HG03439 (cell line): ENCODE results near the gene SPHK2.
"Not testable (repeated sequence)": the region's sequence is repeated elsewhere in the genome, so short reads cannot be mapped to it uniquely, and the experiment has no call there.

Experiments
- ATAC-seq: cut with Tn5 transposase; IDR thresholded peaks from one replicate; pipeline ENCODE4 v1.9.1; 2021; ENCODE audit warnings: mild to moderate bottlenecking, moderate library complexity; ENCODE audit not compliant: unreplicated experiment

SPHK2 gene

DNA sequence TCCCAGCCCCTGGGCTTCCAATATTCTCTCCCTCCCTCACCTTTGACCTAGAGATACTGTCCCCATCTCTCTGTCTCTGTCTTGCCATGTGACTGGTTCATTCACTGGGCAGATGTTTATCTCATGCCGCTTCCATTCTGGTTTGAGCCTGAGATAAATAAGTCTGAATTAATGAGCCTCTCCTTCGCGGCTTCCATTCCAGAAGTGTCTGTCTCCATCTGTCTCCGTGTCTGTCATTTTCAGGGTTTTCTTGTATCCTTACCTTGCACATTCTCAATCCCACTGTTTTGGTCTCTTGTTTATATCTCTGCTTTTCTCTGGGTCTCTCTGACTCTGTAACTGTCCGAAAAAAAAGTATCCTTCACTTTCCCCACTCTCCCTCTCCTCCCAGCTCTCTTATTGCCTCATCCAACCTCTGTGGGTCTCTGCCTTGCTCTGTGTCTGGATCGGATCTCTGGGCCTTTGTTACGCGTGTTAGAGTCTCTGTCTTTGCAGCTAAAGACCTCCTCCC lies 4.3 kb downstream of the SPHK2 start:
- ATAC-seq, result no peak

DNA sequence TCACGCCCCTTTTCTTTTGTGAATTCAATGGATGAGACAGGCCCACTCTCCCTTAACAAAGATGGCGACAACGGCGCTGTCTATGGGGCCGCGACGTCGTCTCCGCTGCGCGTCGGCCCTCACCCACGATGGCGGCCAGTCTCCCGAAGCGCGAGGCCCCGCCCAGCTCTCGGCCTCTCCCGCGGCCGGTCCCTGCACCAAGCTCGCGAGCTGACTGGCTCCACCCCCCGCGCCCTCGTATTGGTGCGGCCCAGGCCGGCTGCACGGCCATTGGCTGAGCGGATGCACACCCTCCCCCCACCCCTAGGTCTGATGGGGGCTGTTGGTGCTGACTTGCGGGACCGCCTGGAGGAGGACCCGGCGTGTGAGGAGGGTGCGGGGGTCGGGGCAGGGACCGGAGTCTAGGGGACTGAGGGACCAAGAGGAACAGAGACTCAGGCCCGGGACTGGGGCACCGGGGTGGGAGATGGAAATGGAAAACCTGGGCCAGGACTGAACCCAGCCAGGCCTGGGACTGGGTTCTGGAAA lies 4.8 kb downstream of the SPHK2 start:
- ATAC-seq, result peak; percentile 37

DNA sequence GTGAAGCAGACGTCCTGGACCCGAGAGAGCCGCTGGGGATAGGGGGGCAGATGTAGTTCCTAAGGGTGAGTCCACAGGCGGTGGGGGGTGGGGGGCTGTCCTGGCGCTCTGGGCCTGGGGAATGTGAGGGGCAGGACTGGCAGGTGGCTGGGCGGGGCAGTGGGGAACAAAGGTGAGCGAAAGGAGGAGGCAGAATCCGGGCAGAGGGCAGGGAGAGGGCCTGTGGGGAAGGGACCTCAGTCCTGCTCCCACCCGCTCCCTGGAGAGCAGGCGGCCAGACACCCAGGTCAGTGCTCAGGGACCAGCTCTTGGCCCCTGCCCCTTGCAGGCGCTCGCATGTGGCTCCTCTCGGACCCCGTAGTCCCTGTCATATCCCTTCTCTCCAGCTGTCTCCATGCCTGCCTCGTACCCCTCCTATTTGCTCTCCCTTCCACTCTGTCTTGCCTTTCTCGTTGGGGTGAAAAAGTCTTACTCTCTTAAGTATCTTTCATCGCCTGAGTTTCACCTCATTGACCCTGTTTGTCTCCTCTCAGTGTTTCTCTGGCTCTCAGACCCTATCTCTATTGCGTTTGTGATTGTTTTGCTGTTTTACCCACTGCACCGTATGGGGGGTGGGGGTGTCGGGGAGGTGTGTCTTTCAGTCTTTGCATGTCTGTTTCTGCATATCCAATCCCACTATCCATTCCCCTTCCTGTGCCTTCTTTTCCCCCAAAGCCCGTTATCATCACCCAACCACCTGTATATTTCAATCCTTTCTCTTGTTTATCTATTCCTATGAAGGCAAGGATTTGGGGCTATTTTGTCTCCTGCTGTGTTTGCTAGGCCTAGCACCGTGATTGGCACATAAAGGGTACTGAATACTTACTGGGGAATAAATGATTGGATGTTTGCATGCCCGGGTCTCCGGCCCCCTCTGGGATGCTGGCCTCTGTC lies 5.8 kb downstream of the SPHK2 start:
- no peak for ATAC-seq

DNA sequence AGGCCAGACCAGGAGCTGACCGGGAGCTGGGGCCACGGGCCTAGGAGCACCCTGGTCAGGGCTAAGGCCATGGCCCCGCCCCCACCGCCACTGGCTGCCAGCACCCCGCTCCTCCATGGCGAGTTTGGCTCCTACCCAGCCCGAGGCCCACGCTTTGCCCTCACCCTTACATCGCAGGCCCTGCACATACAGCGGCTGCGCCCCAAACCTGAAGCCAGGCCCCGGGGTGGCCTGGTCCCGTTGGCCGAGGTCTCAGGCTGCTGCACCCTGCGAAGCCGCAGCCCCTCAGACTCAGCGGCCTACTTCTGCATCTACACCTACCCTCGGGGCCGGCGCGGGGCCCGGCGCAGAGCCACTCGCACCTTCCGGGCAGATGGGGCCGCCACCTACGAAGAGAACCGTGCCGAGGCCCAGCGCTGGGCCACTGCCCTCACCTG lies 6.6 kb downstream of the SPHK2 start:
- ATAC-seq, result no peak

DNA sequence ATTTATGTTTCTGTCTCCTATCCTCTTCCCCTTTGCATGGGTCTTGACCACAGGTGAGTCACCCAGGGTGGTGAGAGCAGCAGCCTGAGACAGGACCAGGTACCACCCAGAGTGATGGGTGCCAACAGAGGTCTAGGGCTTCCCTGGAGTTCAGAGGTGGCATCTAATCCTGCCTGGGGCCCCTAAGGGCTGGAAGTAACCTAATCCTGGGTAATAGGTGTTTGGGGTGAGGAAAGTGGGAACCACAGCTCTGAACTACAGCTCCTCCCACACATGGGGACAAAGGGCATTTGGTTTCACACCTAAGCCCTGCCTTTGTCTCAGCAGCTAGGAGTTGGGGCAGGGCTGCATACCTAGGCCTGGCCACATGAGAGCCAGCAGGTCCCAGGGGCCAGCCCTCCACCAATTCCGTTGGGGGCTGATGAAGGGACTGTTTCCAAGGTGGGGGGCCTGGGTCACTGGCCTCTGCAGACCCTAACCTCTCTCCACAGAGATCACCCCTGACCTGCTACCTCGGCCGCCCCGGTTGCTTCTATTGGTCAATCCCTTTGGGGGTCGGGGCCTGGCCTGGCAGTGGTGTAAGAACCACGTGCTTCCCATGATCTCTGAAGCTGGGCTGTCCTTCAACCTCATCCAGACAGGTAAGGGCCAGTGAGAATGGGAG lies 8.0 kb downstream of the SPHK2 start:
- no peak for ATAC-seq

DNA sequence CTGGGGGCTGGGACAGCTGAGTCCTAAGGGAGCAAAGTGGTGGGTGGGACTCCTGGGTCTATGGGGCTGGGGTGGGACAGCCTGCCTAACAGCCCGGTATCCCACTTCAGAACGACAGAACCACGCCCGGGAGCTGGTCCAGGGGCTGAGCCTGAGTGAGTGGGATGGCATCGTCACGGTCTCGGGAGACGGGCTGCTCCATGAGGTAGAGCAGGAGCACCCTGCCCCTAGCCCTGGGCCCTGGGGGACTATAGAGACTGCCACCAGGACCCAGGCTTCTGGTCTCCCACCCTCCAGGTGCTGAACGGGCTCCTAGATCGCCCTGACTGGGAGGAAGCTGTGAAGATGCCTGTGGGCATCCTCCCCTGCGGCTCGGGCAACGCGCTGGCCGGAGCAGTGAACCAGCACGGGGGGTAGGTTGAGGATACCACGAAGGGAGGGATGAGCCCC lies 8.6 kb downstream of the SPHK2 start:
- ATAC-seq, result no peak

DNA sequence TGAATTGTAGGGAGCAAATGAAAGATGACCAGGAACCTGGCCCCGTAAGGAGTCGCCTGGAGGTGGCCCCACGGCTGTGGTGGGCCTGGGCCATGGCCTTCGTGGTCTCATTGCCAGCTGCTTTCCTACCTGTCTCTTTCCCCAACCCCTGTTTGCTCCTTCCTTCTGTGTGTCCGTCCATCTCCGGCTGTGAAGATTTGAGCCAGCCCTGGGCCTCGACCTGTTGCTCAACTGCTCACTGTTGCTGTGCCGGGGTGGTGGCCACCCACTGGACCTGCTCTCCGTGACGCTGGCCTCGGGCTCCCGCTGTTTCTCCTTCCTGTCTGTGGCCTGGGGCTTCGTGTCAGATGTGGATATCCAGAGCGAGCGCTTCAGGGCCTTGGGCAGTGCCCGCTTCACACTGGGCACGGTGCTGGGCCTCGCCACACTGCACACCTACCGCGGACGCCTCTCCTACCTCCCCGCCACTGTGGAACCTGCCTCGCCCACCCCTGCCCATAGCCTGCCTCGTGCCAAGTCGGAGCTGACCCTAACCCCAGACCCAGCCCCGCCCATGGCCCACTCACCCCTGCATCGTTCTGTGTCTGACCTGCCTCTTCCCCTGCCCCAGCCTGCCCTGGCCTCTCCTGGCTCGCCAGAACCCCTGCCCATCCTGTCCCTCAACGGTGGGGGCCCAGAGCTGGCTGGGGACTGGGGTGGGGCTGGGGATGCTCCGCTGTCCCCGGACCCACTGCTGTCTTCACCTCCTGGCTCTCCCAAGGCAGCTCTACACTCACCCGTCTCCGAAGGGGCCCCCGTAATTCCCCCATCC lies 9.4 kb downstream of the SPHK2 start:
- ATAC-seq, result no peak

DNA sequence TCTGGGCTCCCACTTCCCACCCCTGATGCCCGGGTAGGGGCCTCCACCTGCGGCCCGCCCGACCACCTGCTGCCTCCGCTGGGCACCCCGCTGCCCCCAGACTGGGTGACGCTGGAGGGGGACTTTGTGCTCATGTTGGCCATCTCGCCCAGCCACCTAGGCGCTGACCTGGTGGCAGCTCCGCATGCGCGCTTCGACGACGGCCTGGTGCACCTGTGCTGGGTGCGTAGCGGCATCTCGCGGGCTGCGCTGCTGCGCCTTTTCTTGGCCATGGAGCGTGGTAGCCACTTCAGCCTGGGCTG lies 9.9 kb downstream of the SPHK2 start:
- ATAC-seq, result no peak

DNA sequence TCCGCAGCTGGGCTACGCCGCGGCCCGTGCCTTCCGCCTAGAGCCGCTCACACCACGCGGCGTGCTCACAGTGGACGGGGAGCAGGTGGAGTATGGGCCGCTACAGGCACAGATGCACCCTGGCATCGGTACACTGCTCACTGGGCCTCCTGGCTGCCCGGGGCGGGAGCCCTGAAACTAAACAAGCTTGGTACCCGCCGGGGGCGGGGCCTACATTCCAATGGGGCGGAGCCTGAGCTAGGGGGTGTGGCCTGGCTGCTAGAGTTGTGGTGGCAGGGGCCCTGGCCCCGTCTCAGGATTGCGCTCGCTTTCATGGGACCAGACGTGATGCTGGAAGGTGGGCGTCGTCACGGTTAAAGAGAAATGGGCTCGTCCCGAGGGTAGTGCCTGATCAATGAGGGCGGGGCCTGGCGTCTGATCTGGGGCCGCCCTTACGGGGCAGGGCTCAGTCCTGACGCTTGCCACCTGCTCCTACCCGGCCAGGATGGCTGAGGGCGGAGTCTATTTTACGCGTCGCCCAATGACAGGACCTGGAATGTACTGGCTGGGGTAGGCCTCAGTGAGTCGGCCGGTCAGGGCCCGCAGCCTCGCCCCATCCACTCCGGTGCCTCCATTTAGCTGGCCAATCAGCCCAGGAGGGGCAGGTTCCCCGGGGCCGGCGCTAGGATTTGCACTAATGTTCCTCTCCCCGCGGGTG lies 10.4 kb downstream of the SPHK2 start:
- ATAC-seq, result no peak

DNA sequence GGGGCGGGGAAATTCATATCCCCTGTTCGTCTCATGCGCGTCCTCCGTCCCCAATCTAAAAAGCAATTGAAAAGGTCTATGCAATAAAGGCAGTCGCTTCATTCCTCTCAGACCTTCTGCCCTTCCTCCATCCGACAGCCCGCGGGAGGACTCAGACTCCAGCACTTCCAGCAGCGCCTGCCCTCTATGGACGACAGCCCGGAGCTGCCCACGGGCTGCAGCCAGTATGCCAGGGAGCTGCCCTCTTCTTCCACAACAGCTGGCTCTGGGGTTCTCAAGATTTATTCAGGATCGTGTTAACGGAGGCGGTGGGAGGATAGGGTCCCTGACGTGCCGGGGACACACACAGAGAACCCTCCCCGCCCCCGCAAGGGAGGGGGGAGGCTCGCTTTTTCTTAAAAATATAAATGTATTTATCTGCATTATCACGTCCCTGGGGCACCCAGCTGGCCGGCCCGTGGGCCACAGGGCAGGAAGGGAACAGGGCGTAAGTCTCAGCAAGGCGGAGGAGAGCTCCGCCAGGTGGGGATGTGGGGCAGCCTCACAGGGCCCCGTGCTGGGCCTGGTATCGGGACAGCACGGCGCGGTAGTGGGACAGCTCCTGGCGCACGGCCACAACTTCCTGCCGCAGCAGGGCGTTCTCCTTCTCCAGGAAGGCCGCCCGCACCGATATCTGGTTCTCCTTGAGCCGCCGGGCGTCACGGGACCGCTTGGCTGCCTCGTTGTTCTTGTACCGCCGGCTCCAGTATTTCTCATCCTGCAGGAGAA lies 11.2 kb downstream of the SPHK2 start:
- no peak for ATAC-seq

DNA sequence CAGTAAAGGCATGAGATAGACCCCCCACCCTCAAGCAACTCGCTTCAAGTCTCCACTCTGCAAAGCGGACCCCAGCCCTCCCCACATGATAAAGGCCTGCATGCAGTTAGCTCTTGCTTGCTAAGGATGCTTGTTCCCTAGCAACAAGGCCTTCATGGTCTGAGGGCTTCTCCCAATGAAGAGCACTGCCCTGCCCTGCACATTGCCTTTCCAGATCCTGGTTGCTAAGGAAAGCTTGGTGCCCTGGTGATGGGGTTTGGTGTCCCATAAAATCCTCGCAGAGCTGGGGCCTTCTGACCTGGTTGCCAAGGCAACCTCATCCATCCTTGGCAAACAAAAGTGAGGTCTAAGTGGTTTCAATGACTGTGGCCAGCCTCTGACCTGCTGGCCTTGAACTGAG lies 11.9 kb downstream of the SPHK2 start:
- no peak for ATAC-seq

DNA sequence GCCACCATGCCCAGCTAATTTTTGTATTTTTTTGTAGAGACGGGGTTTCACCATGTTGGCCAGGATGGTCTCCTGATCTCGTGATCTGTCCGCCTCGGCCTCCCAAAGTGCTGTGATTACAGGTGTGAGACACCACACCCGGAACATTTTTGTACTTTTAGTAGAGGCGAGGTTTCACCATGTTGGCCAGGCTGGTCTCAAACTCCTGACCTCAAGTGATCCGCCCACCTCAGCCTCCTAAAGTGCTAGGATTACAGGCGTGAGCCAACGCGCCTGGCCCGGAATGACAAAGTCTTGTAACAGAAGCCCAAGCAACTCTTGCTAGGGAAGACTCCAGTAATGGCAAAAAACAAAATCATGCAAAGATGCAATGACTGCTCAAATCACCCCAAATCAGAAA lies 13.0 kb downstream of the SPHK2 start:
- ATAC-seq, result not testable (repeated sequence)

DNA sequence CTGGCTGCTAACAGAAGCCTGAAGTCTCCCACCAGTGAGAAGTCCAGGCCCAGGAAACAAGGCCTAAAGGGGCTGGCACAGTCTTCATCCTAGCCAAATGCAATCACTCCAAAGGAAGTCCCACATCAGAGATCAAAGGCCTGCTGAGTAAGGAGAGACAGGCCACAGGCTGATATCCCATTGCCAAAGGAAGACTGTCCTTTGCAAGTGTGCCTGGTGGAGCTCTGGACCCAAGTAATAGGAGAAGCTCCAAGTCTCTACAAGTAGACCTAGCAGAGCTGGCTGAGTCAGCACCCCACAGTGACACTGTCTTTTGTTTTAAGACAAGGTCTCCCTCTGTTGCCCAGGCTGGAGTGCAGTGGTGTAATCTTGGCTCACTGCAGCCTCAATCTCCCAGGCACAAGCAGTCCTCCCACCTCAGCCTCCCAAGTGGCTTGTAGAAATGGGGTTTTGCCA lies 13.4 kb downstream of the SPHK2 start:
- no peak for ATAC-seq

DNA sequence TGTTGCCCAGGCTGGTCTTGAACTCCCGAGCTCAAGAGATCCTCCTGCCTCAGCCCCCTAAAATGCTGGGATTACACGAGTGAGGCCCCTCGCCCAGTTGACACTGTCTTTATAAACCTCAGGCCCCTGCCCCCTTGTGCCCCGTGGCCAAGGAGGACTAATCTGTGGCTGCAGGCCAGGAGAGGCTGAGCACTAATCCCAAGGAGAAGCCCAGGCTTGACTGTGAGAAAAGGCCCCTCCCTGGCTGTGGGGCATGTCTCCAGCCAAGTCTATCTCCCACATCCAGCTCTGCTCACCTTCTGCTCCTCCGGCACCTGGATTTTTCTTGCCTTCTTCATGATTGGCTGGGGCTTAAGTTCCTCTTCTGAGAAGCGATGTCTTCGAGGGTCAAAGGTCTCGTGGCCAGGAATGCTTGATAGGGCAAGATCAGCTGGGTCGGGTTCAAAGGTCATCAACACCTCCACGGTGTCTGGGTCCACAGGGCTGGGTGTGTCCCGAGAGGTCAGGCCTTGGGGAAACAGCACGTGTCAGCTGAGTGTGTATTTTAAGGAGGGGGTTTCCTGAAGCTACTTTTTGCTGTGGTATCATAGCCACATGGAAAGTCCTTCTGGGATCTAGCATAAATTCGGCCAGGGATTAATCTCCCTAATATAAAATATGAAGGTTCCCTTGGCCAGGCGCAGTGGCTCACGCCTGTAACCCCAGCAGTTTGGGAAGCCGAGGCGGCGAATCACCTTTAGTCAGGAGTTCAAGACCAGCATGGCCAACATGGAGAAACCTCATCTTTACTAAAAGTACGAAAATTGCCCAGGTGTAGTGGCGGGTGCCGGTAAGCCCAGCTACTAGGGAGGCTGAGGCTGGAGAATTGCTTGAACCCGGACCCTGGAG lies 14.1 kb downstream of the SPHK2 start:
- ATAC-seq, result no peak

DNA sequence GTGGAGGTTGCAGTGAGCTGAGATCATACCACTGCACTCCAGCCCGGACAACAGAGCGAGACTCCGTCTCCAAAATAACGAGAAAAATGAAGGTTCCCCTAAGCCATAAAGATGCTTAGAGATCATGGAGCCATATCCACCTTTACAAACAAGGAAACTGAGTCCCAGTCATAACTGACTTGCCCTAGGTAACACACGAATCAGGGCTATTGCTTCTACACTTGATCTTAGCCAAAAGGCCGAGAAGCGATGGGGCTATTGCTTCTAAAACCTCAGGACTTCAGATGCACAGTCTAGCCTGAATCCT lies 14.7 kb downstream of the SPHK2 start:
- no peak for ATAC-seq

DNA sequence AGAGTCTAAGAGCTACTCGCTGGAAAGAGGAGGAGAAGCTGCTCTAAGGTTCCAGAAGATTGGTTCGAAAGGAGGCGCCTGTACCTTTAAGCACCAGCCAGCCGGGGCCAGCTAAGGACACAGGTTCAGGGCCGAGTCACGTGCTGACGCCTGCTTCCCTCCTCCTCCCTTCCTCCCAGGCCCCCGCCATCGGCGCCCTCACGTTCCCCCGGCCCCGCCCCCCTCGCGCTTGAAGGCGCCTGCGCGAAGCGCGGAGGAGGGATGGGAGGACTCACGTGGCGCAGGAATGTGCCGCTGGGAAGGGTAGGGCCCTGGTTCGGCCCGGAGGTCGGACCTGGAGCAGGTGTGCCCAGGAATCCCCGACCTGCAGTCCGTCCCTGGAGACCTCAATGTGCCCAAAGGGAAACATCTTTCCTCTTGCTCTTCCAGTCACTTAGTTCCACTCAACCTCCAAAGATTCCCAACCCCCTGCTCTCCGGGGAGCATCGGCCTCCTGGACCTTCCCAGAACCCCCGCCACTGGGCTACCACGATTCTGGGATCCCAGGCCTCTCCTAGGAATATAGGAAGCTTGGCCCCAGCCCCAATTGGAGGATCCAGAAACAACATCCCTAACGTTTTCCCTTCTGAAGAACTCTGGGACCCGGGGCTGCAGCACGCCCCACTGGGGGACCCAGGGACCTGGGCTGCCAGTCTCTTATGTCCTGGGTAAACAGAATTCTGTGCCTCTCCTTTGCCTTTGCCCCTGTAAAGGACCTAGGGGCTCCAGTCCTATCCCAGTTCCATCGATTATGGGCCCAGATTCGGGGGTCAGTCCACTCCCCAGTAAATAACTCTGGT lies 15.3 kb downstream of the SPHK2 start:
- ATAC-seq, result peak; percentile 35

DNA sequence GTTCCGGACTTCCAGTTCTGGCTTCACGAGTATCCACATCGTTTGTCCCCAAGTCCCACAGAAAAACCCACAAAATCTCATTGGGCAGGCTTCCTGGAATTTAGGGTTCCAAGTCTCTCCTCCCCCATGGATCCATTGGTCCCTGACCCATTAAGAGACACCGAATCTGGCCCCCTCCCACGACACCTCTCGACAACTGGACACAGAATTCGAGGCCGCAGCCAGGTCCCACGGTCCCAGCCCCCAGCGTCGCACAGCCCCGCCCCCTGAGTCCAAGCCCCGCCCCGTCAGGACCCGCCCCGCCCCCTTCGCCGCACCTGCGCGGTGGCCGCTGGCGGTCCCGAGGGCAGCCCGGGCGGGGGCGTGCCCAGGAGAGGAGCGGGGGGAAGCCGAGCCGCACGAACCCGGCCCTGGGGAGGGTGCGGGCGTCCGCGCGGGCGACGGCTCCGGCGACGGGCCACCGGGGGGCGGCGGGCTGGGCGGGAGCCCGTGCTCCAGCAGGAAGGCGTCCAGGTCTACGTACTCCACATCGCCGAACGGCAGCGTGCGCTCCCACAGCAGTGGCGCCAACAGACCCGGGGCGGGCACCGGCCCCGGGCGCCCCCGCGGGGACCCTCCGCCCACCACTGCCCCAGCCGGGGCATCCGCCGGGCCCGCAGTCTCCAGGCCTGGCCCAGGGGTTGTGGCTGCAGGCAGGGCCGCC lies 16.1 kb downstream of the SPHK2 start:
- no peak for ATAC-seq
